GM21526 (cell line): Measurements from ENCODE around the gene FAM149B1.

Source experiments
- ATAC-seq: cut with Tn5 transposase; IDR thresholded peaks from one replicate; pipeline ENCODE4 v1.9.1; 2021; ENCODE audit warnings: moderate library complexity; ENCODE audit not compliant: unreplicated experiment, low FRiP score

Gene FAM149B1

GRCh38 chr10:73262880-73263555, 95.1 kb downstream of the FAM149B1 start:
- ATAC-seq, result no peak

GRCh38 chr10:73263693-73264347, 95.9 kb downstream of the FAM149B1 start:
- ATAC-seq, result no peak

- ATAC-seq, result no peak
These were observed 96.5 kb downstream of the FAM149B1 start for GRCh38 chr10:73264423-73264822.

- ATAC-seq, result no peak
These were observed 113.2 kb downstream of the FAM149B1 start for GRCh38 chr10:73281097-73281496.

- no peak for ATAC-seq
These were observed 119.5 kb downstream of the FAM149B1 start for GRCh38 chr10:73287441-73287840.

GRCh38 chr10:73289958-73290357, 122.0 kb downstream of the FAM149B1 start:
- ATAC-seq, result no peak

- no peak for ATAC-seq
These were observed 125.5 kb downstream of the FAM149B1 start for GRCh38 chr10:73293461-73293860.
